NCI-H1930 (cell line): ENCODE results near the gene MARCOL.

Experiments
- DNase-seq, 2 experiments: peaks; one replicate each; lab custom pipeline; 2025; lab: John Stamatoyannopoulos, UW

MARCOL gene, protein sequence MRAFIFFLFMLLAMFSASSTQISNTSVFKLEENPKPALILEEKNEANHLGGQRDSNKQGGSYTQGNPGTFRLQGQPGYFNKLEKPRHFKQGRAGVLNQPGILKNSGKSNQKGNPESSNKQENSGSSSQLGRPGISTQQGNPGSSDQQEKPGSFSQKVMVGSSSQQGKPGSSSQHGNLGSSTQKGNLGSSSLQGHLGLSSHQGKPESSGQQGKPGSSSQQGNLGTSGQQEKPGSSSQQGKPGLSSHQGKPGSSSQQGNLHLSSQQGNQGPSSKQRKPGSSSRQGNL

DNA sequence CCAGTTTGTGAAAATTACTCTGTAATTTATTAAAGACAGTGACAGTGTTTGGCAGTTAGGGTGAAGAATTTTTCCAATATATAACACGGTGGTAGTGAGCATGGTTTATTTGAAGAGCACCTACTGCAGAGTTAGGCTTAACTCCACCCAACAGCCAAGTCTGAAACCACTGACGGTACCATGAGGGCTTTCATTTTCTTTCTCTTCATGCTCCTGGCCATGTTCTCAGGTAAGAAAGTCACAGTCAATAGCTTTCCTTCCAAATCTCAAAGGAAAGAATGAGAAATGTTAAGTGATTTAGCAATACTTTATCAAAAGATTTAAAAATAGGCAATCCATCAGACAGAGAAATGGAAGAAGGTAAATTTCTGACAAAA is at the start of gene MARCOL:
TSS of gene MARCOL (plus strand) at position 108 of the 377 bp plus-strand sequence. CDS start at position 181, 73 bp downstream.
- DNase-seq: no peak

DNA sequence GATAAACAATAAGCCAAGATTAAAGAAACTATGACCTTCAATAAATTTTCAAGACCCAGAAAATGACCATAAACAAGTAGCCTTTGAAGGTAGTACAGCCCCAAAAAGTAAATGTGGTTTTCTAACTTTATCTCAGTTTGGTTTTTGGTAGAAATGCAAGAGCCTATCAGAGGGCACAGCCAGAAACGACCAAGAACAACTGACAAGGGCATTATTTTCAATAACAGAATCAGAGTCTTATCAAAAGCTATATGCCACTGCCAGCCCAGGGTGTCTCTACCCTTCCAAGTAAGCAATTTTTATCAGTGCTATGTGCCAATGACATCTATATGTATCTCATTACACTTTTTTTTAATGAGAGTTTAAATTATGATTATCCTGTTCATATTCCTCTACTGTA is 47.3 kb upstream of the MARCOL start:
- no peak for DNase-seq

DNA sequence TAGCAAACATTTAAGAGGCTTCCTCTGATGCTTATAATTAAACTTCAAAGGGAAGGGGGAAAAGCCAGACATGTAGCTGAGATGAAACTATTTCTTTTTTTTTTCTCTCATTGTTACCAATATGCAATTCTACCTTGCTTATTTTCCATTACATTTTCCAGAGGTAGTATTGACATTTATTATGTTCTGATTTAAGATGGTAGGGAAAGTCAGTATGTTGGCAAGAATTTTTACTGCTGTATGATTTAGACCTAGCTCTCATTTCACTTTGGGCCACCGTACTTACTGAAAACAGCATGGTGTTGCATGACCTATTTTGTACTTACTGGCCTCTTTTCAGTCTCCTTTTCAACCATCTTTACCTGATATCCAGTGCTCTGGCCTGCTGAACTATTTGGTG is 45.1 kb upstream of the MARCOL start:
- DNase-seq: no peak

DNA sequence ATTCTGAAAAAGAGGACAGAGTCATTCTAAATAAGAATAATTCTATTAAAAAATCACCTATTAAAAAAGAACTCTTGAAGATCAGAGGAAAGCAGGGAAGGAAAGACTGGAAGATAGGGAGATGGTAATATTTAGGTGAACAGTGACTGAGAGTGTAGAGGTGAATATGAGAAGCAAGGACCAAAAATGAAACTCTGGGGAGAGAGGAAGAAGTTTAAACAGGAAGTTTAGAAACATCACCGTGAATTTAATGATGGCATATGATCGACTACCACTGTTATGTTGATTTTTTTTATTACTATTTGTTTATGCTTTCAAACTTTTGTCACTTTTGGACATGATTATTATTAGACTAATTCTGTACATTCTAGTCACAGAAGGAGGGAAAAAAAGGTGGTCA is 37.2 kb upstream of the MARCOL start:
- no peak for DNase-seq

GRCh38 chr5:148202531-148203203 is 35.7 kb upstream of the MARCOL start, which contains the start of gene SPINK6:
SPINK6 (plus strand) TSS chr5:148203042; CDS start chr5:148203097, 55 bp downstream.
- no peak for DNase-seq

DNA sequence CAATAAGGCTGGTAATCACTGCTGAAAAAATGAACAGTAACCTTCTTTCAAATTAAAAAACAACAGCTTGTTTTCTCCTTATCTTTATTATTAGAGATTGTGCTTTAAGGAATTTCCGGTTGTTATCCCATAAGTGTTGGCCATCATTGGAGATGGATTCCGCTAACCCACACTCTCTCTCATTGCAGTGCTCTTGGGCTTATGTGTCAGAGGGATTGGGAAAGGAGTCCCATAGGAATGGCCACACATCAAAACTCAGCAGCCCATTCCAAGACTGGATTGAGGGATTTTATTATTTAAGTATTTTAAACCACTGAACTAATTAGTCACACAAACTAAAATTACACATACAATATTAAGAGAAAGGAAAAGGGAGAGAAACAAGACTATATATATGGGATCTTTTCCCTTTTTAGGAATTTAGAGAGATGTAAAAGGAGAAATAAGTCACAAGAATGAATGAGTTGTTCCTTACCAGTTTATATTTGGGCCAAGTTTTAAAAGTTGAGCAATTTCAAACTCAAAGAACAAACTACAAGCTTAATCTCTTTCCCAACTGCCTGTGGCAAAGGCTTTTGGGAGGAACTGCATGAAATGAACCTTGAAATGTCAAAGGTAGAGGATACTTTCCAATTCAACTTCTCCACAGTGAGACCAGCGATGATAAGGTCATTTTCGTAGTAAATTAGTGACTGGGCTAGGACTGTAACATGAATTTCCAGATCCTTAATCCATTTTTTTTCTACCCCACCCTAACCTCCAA is 33.1 kb upstream of the MARCOL start:
- DNase-seq: no peak

- DNase-seq: no peak
Measured at GRCh38 chr5:148205865-148206264, 32.5 kb upstream of the MARCOL start.

GRCh38 chr5:148206620-148207019 is 31.7 kb upstream of the MARCOL start:
- DNase-seq: no peak

GRCh38 chr5:148208226-148208625 is 30.1 kb upstream of the MARCOL start:
- DNase-seq: no peak

DNA sequence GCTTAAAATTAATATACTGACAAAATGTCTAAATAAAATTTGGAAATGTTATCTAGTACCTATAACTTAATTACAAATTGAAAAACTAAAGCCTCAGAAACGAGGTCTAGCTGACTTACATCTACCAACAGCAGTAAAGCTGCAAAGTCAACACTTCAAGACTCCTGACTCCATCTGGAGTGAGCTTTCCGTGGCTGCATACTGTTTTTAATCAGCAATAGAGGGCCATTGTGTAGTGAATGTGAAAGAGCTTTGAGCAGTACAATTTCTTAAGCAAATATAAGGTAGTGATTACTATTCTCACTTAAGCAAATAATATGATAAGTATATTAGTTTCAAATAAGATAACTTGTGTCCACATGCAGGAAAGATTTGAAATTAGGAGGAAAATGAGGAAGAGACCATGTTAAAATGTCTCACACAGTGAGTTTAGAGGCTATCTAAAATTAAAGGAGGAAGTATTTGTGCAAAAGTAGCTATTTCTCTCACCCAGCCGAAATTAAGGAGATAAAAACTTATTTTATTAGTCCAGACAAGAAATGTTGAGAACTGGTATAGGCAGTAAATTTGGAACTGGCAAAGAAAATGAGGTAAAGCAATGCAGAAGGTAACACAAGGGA is 29.1 kb upstream of the MARCOL start:
- no peak for DNase-seq

DNA sequence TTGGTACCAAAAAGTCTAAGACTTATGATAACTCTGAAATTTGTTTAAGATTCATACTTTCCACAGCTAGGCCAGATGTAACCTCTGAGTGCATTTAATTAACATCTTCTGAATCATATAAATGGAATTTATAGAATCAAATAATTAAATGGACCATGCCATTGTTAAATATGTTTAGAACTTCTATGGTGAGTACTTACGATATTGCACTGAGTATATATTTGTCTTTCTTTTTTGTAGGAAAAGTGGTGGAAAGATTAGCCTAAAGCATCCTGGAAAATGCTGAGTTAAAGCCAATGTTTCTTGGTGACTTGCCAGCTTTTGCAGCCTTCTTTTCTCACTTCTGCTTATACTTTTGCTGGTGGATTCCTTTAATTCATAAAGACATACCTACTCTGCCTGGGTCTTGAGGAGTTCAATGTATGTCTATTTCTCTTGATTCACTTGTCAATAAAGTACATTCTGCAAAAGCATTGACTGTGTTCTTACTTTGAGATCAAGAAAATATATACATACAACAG is 23.6 kb upstream of the MARCOL start:
- no peak for DNase-seq

DNA sequence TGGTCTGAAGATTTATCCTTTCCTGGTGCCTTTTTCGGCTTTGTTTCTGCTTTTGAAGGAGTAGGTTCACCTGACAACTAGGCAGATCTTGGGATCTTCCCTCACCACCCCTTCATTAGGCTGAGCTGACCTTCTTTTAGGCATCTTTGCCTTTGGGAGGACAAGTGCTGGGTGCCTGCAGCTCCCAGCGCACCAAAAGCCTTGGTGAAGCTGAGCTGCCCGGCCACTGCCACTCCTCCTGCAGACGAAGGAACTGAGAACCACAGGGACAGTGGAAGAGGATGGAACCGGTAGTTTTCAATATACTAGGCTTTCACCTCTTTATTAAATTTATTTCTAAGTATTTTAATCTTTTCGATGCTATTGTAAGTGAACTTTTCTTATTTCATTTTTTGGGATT is 16.8 kb upstream of the MARCOL start:
- no peak for DNase-seq

- no peak for DNase-seq
Measured at GRCh38 chr5:148224117-148224742, 14.1 kb upstream of the MARCOL start.

GRCh38 chr5:148228392-148228984 is 9.8 kb upstream of the MARCOL start:
- DNase-seq: no peak

- DNase-seq: no peak
Measured at GRCh38 chr5:148229840-148230239, 8.5 kb upstream of the MARCOL start.

DNA sequence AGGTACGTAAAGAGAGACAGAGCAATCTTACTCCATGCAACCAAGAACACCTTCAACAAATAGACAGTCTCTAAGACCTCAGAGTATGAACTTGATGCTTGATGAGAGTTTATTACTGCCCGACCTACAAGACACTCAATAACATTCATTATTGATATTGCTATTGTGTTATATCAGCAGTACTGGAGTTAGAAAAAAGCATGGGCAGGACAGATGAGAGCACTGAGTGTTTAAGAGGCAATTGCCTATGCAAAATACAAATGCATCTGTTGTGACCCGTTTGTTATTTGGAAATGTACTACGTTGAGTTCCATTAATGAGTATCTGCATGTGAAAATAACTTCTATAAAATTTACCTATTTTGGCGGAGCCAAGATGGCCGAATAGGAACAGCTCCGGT is 8.1 kb upstream of the MARCOL start:
- no peak for DNase-seq

DNA sequence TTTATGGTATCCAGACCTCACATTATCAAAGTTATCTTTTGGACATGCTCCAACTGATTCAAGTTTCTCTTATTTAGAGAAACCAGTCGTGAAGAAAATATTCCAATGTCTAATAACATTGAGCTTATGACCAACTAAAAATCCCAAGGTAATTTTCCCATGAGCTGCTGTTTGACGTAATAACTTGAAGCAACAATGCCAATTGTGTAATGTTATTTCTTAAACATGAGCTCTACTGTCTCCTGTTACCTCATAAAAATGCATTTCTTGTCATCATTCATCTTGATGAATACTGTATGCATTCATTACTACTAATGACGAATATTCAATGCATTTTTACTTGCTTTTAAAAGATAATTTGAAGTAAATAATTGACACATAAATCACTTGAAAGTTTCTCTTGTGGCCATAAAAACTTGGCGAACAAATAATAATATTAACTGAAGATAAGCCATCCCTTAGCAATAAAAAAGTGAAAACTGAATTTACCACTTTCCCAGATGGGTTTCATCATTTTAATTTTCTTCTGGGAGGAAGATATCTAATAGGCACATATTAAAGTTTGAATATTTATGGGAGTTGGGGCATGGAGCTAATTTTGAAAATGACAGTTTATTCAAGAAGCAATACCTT is 424 bp upstream of the MARCOL start:
- no peak for DNase-seq

- no peak for DNase-seq
Measured at GRCh38 chr5:148248894-148249293, 10.6 kb downstream of the MARCOL start.

DNA sequence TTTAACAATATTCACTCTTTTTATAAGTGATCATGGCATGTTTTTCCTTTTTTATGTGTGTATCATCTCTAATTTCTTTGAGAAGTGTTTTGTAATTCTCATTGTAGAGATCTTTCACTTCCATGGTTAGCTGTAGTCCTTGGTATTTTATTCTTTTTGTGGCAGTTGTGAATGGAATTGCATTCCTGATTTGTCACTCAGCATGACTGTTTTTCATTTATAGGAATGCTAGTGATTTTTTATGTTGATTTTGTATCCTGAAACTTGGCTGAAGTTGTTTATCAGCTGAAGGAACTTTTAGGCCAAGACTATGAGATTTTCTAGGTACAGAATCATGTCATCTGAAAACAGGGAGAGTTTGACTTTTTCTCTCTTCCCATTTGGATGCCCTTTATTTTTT is 17.1 kb downstream of the MARCOL start:
- no peak for DNase-seq

GRCh38 chr5:148259288-148259687 is 21.0 kb downstream of the MARCOL start:
- DNase-seq: no peak

GRCh38 chr5:148261221-148261620 is 22.9 kb downstream of the MARCOL start:
- no peak for DNase-seq
